HEK293 (cell line): ENCODE results near the gene DDRGK1.

Experiments
- CTCF ChIA-PET: fragments of 350-600 bp; formaldehyde crosslinking; extraction: SDS; loops from one replicate; lab custom pipeline; 2021; ENCODE audit warnings: antibody characterized with exemption; lab: Yijun Ruan, JAX
- POLR2A ChIA-PET: fragments of 300-600 bp; formaldehyde crosslinking; extraction: SDS; loops from one replicate; lab custom pipeline; 2020; ENCODE audit warnings: antibody characterized with exemption, inconsistent platforms; lab: Yijun Ruan, JAX
- H3K27ac ChIP-seq: fragments of 200-500 bp; sonication (Bioruptor generic); 2 replicates; pipeline ENCODE4 v1.5.1; 2014; ENCODE audit warnings: low read depth, low read length, control low read depth, inconsistent platforms; ENCODE audit errors: extremely low read depth
- H3K36me3 ChIP-seq, 2 experiments: fragments of 200-500 bp in 1 of 2; sonication (Bioruptor generic) in 1 of 2; 1 replicate in 1 of 2; 2 replicates in 1 of 2; pipeline ENCODE4 v1.5.1; 2014 to 2017; ENCODE audit warnings: inconsistent platforms in 2 of 2, low read length in 2 of 2; ENCODE audit not compliant: control insufficient read depth in 2 of 2, insufficient read depth in 1 of 2
- H3K4me1 ChIP-seq: fragments of 200-500 bp; sonication (Bioruptor generic); 2 replicates; pipeline ENCODE4 v1.5.1; 2014; ENCODE audit warnings: mild to moderate bottlenecking, low read length, inconsistent platforms; ENCODE audit not compliant: control insufficient read depth, insufficient read depth
- H3K4me3 ChIP-seq: 2 replicates; pipeline ENCODE4 v1.5.1; 2011; ENCODE audit warnings: low read depth, mild to moderate bottlenecking, control low read depth, low read length, moderate library complexity
- H3K9me3 ChIP-seq: fragments of 200-500 bp; sonication (Bioruptor generic); 2 replicates; pipeline ENCODE4 v1.5.1; 2014; ENCODE audit warnings: low read depth, low read length, inconsistent platforms; ENCODE audit not compliant: control insufficient read depth, insufficient read depth
- PRDM4 ChIP-seq: fragments of 450-650 bp; formaldehyde crosslinking; IDR thresholded peaks from 2 replicates; pipeline ENCODE4 v1.5.1; 2017; ENCODE audit warnings: missing biosample characterization, missing genetic modification characterization
- SCRT2 ChIP-seq: fragments of 450-650 bp; formaldehyde crosslinking; IDR thresholded peaks from 2 replicates; pipeline ENCODE4 v1.5.1; 2016; ENCODE audit warnings: missing biosample characterization, missing genetic modification characterization
- SP3 ChIP-seq: fragments of 450-650 bp; formaldehyde crosslinking; IDR thresholded peaks from 2 replicates; pipeline ENCODE4 v1.5.1; 2016; ENCODE audit warnings: missing biosample characterization, missing genetic modification characterization
- ZNF16 ChIP-seq: fragments of 450-650 bp; formaldehyde crosslinking; IDR thresholded peaks from 2 replicates; pipeline ENCODE4 v1.5.1; 2016; ENCODE audit warnings: low read depth, missing biosample characterization, missing genetic modification characterization
- ZNF777 ChIP-seq: fragments of 450-650 bp; formaldehyde crosslinking; IDR thresholded peaks from 2 replicates; pipeline ENCODE4 v1.5.1; 2017; ENCODE audit warnings: missing biosample characterization, missing genetic modification characterization, borderline replicate concordance
- ZSCAN30 ChIP-seq: fragments of 450-650 bp; IDR thresholded peaks from 2 replicates; pipeline ENCODE4 v1.5.1; 2018; ENCODE audit warnings: missing biosample characterization, mild to moderate bottlenecking, missing genetic modification characterization, moderate library complexity
- TF ChIP-seq, protein P1 (sequence below): fragments of 450-650 bp; formaldehyde crosslinking; IDR thresholded peaks from 2 replicates; pipeline ENCODE4 v1.5.1; 2017; ENCODE audit warnings: missing biosample characterization, missing genetic modification characterization
- TF ChIP-seq, protein P2 (sequence below): fragments of 450-650 bp; formaldehyde crosslinking; IDR thresholded peaks from 2 replicates; pipeline ENCODE4; 2016; ENCODE audit warnings: missing biosample characterization, missing genetic modification characterization
- TF ChIP-seq, protein P3 (sequence below): fragments of 450-650 bp; formaldehyde crosslinking; IDR thresholded peaks from 2 replicates; pipeline ENCODE4 v1.5.1; 2016; ENCODE audit warnings: missing biosample characterization, missing genetic modification characterization
- TF ChIP-seq, protein P4 (sequence below): fragments of 450-650 bp; formaldehyde crosslinking; IDR thresholded peaks from 2 replicates; pipeline ENCODE4 v1.5.1; 2016; ENCODE audit warnings: missing biosample characterization, missing genetic modification characterization
- TF ChIP-seq, protein P5 (sequence below): sonication (generic); formaldehyde crosslinking; IDR thresholded peaks from 2 replicates; pipeline ENCODE4 v1.8.1; 2022; ENCODE audit warnings: mild to moderate bottlenecking, moderate library complexity, missing genetic modification reagents

Gene DDRGK1

DNA sequence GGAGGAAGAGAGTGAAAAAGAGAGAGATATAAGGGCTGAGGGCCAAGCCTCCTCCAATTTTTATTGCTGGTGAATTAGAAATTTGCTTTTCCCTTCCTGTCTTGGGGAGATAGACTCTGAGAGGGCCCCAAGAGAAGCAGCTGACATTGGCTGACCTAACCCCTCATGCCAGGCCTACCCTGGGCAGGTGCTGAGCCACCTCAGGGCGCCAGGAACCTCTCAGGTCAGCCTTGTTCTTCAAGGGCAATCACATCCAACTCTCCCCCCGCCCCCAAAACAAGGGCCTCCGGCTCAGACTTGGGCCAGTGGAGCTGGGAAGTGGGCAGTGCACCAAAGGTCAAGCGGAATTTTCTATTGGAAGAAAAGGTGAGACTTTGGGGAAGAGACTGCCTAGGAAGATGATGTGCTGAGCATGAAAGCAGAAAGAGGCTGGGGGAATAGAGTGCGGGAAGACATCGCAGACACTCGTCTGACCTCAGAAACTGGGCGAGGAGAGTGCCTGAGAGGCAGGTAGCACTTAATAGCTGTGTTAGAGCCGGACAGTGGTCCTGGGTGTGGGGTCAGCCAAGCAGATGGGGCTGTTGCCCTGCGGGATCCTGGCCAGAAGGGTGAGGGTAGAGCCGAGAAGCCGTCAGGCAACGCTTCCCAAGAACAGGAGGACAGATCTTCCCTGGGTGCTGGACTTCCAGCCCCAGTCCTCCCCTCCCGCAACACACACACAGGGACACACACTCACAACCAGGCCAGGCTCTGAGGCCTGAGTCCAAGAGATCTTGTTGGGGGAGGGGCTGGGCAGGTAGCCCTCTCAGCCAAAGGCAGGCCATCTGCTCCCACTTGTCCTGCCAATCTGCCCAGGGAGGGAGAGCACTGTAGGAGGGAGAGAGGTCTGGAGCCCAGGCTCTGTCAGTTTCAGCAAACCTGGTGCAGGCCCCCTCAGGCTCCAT lies 41.1 kb downstream of the DDRGK1 start:
- H3K36me3 ChIP-seq, result peaks cover 0 to 2% of the 10 kb centered on the region in 2 experiments; a peak in 2 of 3 replicates
- TF ChIP-seq, protein P1, sequence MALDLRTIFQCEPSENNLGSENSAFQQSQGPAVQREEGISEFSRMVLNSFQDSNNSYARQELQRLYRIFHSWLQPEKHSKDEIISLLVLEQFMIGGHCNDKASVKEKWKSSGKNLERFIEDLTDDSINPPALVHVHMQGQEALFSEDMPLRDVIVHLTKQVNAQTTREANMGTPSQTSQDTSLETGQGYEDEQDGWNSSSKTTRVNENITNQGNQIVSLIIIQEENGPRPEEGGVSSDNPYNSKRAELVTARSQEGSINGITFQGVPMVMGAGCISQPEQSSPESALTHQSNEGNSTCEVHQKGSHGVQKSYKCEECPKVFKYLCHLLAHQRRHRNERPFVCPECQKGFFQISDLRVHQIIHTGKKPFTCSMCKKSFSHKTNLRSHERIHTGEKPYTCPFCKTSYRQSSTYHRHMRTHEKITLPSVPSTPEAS (tag by site-specific recombination), result peak; percentile 53
- TF ChIP-seq ZNF777 (tag by site-specific recombination) (no peak), PRDM4 (tag by site-specific recombination) (0 out of 2 replicates have a peak, but pooled peaks have one; percentile 31)
- POLR2A ChIA-PET, result no interaction called here
- no peak overlapping the region for H3K27ac ChIP-seq
- CTCF ChIA-PET, result interaction anchor here (0.7 kb wide), 1 partner anchor 87 kb away, joined by 3 read pairs; no protein-coding TSS in a partner anchor
- H3K4me3 ChIP-seq, result no peak overlapping the region
- no peaks in the 10 kb centered on the region for H3K9me3 ChIP-seq
- no peaks in the 10 kb centered on the region for H3K4me1 ChIP-seq

- Histone ChIP-seq H3K27ac (no peak overlapping the region), H3K4me3 (no peak overlapping the region), H3K4me1 (peaks cover 10% of the 10 kb centered on the region), H3K36me3 (peaks cover 3 to 7% of the 10 kb centered on the region in 2 experiments; a peak in 2 of 3 replicates), H3K9me3 (no peaks in the 10 kb centered on the region)
- POLR2A ChIA-PET, result no interaction called here
- TF ChIP-seq, protein P2, sequence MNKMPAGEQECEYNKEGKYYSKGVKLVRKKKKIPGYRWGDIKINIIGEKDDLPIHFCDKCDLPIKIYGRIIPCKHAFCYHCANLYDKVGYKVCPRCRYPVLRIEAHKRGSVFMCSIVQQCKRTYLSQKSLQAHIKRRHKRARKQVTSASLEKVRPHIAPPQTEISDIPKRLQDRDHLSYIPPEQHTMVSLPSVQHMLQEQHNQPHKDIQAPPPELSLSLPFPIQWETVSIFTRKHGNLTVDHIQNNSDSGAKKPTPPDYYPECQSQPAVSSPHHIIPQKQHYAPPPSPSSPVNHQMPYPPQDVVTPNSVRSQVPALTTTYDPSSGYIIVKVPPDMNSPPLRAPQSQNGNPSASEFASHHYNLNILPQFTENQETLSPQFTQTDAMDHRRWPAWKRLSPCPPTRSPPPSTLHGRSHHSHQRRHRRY (tag by site-specific recombination), result no peak
- TF ChIP-seq ZSCAN30 (no peak), SCRT2 (tag by site-specific recombination) (0 out of 2 replicates have a peak, but pooled peaks have one; percentile 22)
- CTCF ChIA-PET, result interaction anchor here (1.2 to 1.5 kb wide), 3 partner anchors 9 to 109 kb away, joined by 3 to 4 read pairs (median 3); no protein-coding TSS in a partner anchor
Observed at GRCh38 chr20:3162080-3162611, 42.3 kb downstream of the DDRGK1 start.

DNA sequence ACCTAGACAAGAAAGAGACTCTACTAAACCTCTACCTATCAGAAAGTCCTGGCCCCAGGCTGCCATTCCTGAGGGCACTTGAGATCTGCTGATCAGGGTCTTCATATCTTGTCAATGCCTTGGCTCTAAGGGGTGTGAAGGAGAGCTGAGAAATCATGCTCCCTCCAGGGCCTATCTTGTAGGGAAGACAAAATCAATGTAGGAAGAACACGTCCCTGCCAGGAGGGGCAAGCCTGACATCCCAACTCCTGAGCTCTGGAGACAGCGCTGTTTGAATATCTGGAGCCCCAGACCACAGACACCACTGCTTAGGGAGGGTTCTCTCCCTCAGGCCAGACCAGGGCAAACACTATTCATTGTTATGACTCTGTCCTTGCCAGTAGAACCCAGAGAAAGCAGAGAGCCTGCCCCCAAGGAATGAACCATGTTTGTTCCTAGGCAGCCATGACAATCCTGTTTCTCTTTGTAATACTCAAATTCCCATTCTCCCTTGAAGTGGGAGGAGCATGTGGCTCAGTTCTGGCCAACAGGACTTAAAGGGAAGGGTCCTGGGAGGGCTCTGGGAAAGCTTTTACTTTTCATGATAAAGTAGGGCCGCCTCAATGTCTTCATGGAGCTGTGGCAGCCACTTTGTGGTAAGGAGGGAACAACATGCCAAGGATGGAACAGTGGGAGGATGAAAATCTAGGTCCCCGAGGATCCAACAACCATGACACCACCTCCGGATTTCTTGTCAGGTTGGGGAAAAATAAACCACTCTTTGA lies 43.0 kb downstream of the DDRGK1 start:
- ChIA-PET CTCF (interaction anchor here (0.5 to 1.5 kb wide), 5 partner anchors 8 to 1953 kb away, joined by 3 to 4 read pairs (median 3); no protein-coding TSS in a partner anchor), POLR2A (interaction anchor here (0.5 to 2.5 kb wide), 3 partner anchors 10 to 109 kb away, joined by 6 to 9 read pairs (median 8); partner anchors contain the start of gene ITPA)
- 0 out of 2 replicates have a peak overlapping the region, but pooled peaks have one; percentile 16 for H3K27ac ChIP-seq
- H3K4me1 ChIP-seq, result peaks cover 11% of the 10 kb centered on the region
- no peaks in the 10 kb centered on the region for H3K9me3 ChIP-seq
- H3K36me3 ChIP-seq, result peaks cover 7 to 10% of the 10 kb centered on the region in 2 experiments; a peak in 2 of 3 replicates
- H3K4me3 ChIP-seq, result no peak overlapping the region
- TF ChIP-seq, protein P3, sequence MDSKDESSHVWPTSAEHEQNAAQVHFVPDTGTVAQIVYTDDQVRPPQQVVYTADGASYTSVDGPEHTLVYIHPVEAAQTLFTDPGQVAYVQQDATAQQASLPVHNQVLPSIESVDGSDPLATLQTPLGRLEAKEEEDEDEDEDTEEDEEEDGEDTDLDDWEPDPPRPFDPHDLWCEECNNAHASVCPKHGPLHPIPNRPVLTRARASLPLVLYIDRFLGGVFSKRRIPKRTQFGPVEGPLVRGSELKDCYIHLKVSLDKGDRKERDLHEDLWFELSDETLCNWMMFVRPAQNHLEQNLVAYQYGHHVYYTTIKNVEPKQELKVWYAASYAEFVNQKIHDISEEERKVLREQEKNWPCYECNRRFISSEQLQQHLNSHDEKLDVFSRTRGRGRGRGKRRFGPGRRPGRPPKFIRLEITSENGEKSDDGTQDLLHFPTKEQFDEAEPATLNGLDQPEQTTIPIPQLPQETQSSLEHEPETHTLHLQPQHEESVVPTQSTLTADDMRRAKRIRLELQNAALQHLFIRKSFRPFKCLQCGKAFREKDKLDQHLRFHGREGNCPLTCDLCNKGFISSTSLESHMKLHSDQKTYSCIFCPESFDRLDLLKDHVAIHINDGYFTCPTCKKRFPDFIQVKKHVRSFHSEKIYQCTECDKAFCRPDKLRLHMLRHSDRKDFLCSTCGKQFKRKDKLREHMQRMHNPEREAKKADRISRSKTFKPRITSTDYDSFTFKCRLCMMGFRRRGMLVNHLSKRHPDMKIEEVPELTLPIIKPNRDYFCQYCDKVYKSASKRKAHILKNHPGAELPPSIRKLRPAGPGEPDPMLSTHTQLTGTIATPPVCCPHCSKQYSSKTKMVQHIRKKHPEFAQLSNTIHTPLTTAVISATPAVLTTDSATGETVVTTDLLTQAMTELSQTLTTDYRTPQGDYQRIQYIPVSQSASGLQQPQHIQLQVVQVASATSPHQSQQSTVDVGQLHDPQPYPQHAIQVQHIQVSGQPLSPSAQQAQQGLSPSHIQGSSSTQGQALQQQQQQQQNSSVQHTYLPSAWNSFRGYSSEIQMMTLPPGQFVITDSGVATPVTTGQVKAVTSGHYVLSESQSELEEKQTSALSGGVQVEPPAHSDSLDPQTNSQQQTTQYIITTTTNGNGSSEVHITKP (tag by site-specific recombination), result peak; percentile 35; the same call in 1 of the 2 replicates
- TF ChIP-seq, protein P4, sequence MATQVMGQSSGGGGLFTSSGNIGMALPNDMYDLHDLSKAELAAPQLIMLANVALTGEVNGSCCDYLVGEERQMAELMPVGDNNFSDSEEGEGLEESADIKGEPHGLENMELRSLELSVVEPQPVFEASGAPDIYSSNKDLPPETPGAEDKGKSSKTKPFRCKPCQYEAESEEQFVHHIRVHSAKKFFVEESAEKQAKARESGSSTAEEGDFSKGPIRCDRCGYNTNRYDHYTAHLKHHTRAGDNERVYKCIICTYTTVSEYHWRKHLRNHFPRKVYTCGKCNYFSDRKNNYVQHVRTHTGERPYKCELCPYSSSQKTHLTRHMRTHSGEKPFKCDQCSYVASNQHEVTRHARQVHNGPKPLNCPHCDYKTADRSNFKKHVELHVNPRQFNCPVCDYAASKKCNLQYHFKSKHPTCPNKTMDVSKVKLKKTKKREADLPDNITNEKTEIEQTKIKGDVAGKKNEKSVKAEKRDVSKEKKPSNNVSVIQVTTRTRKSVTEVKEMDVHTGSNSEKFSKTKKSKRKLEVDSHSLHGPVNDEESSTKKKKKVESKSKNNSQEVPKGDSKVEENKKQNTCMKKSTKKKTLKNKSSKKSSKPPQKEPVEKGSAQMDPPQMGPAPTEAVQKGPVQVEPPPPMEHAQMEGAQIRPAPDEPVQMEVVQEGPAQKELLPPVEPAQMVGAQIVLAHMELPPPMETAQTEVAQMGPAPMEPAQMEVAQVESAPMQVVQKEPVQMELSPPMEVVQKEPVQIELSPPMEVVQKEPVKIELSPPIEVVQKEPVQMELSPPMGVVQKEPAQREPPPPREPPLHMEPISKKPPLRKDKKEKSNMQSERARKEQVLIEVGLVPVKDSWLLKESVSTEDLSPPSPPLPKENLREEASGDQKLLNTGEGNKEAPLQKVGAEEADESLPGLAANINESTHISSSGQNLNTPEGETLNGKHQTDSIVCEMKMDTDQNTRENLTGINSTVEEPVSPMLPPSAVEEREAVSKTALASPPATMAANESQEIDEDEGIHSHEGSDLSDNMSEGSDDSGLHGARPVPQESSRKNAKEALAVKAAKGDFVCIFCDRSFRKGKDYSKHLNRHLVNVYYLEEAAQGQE (tag by site-specific recombination), result no peak
- no peak for TF ChIP-seq ZNF16 (tag by site-specific recombination)
- TF ChIP-seq, protein P5, sequence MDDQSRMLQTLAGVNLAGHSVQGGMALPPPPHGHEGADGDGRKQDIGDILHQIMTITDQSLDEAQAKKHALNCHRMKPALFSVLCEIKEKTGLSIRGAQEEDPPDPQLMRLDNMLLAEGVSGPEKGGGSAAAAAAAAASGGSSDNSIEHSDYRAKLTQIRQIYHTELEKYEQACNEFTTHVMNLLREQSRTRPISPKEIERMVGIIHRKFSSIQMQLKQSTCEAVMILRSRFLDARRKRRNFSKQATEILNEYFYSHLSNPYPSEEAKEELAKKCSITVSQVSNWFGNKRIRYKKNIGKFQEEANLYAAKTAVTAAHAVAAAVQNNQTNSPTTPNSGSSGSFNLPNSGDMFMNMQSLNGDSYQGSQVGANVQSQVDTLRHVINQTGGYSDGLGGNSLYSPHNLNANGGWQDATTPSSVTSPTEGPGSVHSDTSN (CRISPR knock-in tag), result no peak
- 0 out of 2 replicates have a peak, but pooled peaks have one; percentile 11 for TF ChIP-seq SP3 (tag by site-specific recombination)
